GM18873 (cell line): Measurements from ENCODE around the gene CENPE.

Source experiments
- ATAC-seq: cut with Tn5 transposase; IDR thresholded peaks from one replicate; pipeline ENCODE4 v1.9.1; 2021; ENCODE audit warnings: mild to moderate bottlenecking, moderate library complexity, moderate number of reproducible peaks; ENCODE audit not compliant: unreplicated experiment, low FRiP score

The CENPE gene

GRCh38 chr4:103137446-103137827 is 60.7 kb downstream of the CENPE start:
- no peak for ATAC-seq

GRCh38 chr4:103136671-103137445 is 61.3 kb downstream of the CENPE start:
- ATAC-seq: no peak

DNA sequence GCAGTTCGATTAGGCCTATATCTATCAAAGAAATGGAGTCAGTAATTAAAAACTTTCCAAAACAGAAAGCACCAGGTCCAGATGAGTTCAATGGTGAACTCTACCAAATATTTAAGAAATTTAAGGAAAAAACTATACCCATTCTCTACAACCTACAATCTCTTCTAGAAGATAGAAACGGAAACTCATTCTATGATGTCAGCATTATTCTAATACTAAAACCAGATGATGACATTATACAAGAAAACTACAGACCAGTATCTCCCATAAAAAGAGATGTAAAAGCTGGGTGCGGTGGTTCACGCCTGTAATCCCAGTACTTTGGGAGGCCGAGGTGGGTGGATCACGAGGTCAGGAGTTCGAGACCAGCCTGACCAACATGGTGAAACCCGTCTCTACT is 69.0 kb downstream of the CENPE start:
- ATAC-seq: no peak

GRCh38 chr4:103126126-103126525 is 72.0 kb downstream of the CENPE start:
- ATAC-seq: no peak

DNA sequence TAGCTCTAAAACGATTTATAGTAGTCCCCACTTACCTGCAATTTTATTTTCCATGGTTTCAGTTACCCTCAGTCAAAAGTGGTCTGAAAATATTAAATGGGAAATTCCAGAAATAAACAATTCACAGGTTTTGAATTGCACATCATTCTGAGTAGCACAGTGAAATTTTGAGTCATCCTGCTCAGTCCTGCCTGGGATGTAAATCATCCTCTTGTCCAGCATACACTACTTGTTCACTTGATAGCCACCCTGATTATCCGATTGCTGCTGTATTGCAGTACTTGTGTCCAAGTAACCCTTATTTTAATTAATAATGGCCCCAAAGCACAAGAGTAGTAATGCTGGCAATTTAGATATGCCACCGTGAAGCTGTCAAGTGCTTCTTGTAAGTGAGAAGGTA is 75.0 kb downstream of the CENPE start:
- ATAC-seq: no peak

- no peak for ATAC-seq
Observed at GRCh38 chr4:103118166-103118565, 80.0 kb downstream of the CENPE start.

DNA sequence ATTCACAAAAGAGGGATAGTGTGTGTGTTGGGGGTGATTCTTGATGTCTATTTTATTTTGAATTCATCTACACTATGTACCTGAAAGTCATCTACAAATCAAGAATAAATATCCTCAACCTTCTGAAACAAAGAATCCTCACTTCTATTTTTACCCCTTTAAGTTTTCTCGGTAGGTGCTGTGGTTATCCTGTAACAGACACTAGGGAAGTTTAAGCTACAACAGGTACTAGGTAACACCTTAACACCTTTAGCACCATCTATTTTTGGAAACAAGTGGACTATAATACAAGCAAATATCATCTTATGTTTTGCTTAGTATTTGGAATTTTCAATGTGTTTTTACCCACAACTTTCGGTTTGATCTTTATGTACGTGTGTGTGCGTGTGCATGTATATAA is 86.5 kb downstream of the CENPE start:
- ATAC-seq: no peak

- no peak for ATAC-seq
Observed at GRCh38 chr4:103108542-103108941, 89.6 kb downstream of the CENPE start.

GRCh38 chr4:103105558-103106356 is 92.4 kb downstream of the CENPE start:
- ATAC-seq: no peak

DNA sequence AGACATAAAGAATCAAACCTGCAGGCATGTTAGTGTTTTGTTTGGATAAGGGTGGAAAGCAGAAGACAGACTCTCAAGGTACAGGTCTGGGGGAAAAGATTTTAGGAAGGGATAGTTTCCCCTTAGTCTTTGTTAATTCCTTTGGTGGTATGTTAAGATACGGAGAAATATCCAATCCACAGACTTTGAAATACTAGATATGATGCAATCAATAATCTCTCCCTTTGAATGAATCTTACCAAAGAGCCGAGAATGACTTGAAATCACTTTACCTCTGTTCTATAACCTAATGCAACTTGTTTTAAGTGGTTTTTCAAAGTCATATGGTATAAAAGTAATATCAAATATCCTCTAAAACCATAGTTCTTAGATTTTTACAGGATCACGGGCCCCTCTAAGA is 93.3 kb downstream of the CENPE start:
- ATAC-seq: no peak

DNA sequence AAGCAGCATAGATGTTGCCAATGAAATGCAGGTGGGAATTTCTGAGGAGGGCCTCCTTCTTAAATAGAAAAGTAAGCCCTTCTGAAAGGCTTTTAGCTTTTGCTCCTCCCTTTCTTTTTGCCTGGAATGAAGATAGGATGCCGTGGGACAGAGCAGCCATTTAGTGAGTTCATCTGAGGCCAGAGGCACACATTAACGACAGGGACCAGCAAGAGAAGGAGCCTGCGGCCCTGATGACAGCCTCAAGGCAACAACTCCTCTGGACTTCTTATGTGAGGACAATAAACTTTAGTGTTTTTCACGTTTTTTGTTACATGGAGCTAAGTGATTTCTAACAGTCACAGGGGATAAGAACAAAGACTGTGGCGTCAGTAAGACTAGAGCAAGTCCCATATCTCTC is 97.5 kb downstream of the CENPE start:
- ATAC-seq: no peak

GRCh38 chr4:103099691-103100392 is 98.3 kb downstream of the CENPE start, which contains the start of gene BDH2:
Gene BDH2, minus strand, starts transcription at chr4:103099834. Its CDS starts 3,580 bp downstream, at chr4:103096254.
- peak; percentile 98 for ATAC-seq

GRCh38 chr4:103098756-103099440 is 99.2 kb downstream of the CENPE start:
- ATAC-seq: no peak

DNA sequence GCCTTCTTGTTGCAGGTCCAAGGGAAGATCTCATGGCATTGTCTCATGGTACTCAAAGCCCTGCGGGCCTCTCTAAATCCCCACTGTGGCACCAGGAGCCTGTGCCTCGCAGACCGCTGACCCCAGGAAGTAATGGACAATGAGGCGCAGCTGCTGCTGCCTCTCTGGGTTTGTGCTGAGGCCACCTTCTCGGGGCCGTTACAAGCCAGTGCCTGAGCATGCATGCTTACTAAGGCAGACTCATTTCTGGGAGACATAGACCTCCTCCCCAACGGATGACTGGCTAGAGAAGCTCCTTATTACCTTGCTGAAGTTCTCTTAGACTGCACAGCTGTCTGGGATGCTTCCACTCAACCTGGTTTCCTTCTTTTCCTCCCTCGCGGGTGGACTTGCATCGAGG is 99.8 kb downstream of the CENPE start:
- ATAC-seq: no peak

DNA sequence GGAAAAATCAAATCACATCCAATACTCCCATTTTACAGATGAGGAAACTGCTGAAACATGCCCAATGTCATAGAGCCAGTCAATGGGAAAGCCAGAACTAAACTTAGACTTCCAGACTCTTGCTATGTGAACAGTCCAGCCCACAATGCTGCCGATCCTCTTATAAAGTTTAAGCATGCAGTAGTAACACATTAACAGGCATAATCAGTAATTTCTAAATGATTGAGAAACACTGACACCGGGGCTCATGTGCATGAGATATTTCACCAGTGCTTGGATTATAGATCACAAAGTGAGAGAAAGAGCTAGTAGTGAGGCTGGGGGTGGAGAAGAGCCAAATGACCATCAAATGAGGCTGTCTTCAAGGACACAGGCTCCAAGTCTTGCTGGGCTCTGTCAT is 101.0 kb downstream of the CENPE start:
- no peak for ATAC-seq

- no peak for ATAC-seq
Observed at GRCh38 chr4:103095080-103095479, 103.1 kb downstream of the CENPE start.

- no peak for ATAC-seq
Observed at GRCh38 chr4:103092245-103092644, 105.9 kb downstream of the CENPE start.

DNA sequence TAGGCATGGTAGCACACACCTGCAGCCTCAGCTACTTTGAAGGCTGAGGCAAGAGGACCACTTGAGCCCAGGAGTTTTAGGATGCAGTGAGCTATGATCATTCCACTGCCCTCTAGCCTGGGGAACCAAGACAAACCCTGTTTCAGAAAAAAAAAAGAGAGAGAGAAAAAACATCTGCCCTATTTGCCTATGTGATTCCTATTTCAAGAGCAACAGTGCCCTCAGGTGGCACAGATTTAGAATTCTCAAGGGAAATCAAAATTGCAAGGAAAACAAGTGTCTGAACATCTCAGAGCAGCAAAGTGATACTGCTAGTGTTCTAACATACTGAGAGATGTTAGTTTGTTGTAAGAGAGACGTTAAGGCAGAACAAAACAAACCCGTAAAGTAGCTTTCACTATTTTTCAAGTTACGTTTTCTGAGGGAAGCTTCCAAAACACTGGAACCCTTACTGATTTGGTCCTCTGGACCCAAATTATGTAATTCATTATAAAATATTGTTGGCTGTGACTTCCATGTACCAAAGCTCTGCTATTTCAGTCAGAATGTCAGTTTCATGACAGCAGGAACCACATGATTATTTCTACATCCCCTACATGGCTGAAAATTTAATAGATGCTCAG is 106.4 kb downstream of the CENPE start:
- ATAC-seq: peak; percentile 57

DNA sequence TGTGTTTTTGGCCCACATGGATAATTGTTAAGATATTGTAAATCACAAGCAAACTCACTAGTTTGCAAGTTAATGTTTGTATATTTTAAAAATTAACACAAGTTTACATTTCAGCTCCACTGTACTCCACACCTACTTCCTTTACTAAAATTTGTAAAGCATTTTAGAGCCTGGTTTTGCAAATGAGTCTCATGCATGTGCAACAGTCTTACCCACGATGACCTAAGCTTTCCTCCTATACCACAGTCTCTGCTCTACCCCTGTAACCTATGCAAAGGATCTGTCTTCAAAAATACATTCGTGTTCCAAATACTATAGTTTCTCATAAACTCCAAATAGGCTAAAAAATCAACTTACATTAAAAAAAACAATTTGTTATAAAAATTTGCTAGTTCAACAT is 108.7 kb downstream of the CENPE start:
- no peak for ATAC-seq

DNA sequence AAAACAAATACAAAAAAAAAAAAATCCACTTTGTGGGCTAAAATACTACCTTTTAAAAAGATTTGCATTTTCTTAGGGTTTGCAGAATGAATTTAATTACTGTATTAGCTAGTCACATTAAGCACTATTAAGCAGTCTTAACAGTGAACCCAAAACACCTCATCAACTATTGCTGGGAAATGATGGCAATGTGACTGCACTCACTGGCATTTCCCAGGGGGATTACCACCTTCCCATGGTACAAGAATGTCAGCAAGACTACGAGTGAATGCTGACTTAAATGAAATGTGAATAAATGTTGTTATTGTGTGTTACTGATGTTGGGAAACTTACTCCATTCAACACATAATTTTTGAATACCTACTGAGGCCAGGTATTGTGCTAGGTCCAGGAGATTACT is 111.6 kb downstream of the CENPE start:
- ATAC-seq: no peak
